Measurements from ENCODE around the gene AMPH. TPM values are rescaled to one million over a fixed set of nuclear protein-coding genes. Genes with fewer than 3 reads are reported as not detected.

The AMPH gene
- total and polyA plus RNA-seq, 2 donors (not counting 1 experiment from before 2014, with no cell fraction given): 2.4 to 3.6 TPM

DNA sequence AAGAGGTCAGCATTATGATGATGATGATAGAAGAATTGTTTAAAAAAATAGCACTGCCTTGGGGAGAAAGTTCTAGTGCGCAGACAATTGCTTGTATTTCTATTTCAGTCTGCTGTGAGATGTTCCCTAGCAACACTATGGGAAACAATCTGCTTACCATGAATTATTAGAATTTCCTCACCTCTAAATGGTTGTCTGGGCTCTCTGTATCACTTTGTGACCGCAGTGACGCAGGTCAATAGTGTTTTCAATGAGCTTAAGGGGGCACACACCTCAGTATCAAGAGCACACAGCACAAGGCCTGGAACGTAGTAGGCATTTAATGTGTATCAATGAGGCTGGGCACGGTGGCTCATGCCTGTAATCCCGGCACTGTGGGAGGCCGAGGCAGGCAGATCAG, 258.9 kb downstream of the AMPH start:
- Histone ChIP-seq H3K4me3 (replicated peaks in 1 of 4; ENCODE audit: control extremely low read depth in 1 of 4, insufficient read depth in 1 of 4, low read depth in 3 of 4, low read length in 4 of 4) (no peak overlapping the region), H3K27ac (ENCODE audit: insufficient read depth, low read length) (no peak overlapping the region), H2AFZ (ENCODE audit: low read length) (no peak overlapping the region), H4K20me1 (ENCODE audit: control insufficient read depth, extremely low read depth, insufficient read depth, low read length) (no peaks in the 10 kb centered on the region), H3K9ac (ENCODE audit: insufficient read depth, low read length) (no peak overlapping the region), H3K4me2 (ENCODE audit: extremely low read depth, insufficient read depth, low read length) (no peak overlapping the region), H3K79me2 (ENCODE audit: control insufficient read depth, insufficient read depth, low read length) (no peaks in the 10 kb centered on the region), H3K9me3 (ENCODE audit: control insufficient read depth, insufficient read depth, low read depth, low read length) (no peaks in the 10 kb centered on the region), H3K4me1 (ENCODE audit: control insufficient read depth, extremely low read depth, insufficient read depth, low read length) (no peaks in the 10 kb centered on the region), H3K27me3 (ENCODE audit: control insufficient read depth, insufficient read depth, low read length) (no peaks in the 10 kb centered on the region), H3K36me3 (ENCODE audit: control insufficient read depth, insufficient read depth, low read length) (no peaks in the 10 kb centered on the region)
- TF ChIP-seq, protein P1, sequence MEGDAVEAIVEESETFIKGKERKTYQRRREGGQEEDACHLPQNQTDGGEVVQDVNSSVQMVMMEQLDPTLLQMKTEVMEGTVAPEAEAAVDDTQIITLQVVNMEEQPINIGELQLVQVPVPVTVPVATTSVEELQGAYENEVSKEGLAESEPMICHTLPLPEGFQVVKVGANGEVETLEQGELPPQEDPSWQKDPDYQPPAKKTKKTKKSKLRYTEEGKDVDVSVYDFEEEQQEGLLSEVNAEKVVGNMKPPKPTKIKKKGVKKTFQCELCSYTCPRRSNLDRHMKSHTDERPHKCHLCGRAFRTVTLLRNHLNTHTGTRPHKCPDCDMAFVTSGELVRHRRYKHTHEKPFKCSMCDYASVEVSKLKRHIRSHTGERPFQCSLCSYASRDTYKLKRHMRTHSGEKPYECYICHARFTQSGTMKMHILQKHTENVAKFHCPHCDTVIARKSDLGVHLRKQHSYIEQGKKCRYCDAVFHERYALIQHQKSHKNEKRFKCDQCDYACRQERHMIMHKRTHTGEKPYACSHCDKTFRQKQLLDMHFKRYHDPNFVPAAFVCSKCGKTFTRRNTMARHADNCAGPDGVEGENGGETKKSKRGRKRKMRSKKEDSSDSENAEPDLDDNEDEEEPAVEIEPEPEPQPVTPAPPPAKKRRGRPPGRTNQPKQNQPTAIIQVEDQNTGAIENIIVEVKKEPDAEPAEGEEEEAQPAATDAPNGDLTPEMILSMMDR (conservative IDR thresholded peaks at IDR 0.05 in 1 of 2, IDR thresholded peaks at IDR 0.05 in 1 of 2; ENCODE audit: low read depth in 1 of 2, low read length in 2 of 2): no peak
- TF ChIP-seq EZH2 (IDR thresholded peaks at IDR 0.05; ENCODE audit: low read length, missing control alignments): no peak
- no peak for DNase-seq (ENCODE audit: low read depth in 2 of 2)

DNA sequence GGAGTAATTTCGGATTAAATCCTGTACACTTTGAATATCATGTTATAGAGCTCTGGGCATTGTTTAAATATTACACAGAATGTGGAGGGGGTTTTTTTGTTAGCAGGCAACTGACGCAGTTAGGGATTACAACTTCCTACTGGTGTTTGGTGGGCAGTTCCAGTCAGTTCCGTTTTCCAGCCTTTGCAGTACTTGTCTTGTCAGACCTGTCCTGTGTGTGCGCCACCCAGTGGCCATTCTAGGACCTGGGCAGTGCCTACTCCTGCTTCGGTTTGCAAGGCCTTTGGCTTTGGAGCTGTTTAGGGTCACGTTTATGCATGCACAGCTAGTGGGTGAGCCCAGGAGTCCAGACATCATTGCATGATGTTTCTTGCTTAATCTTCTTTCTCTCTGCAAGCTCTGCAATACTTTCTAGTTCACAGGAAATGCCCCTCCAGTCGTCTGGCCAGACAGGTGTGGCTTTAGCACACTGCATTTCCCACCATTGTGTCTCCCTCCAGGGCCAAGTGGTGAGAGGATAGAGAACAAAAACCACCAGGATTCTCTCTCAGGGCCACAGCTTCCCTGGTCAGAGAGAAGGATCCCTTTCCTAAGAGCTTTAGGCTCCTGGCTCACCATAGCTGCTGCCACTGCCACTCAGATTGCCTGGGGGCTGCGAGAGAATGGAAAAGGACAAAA, 261.2 kb downstream of the AMPH start:
- H2AFZ ChIP-seq (ENCODE audit: low read length): peak overlapping the region; percentile 45
- no peak overlapping the region for H3K9ac ChIP-seq (ENCODE audit: insufficient read depth, low read length)
- H3K27me3 ChIP-seq (ENCODE audit: control insufficient read depth, insufficient read depth, low read length): no peaks in the 10 kb centered on the region
- no peak for TF ChIP-seq EZH2 (IDR thresholded peaks at IDR 0.05; ENCODE audit: low read length, missing control alignments)
- TF ChIP-seq, protein P1 (conservative IDR thresholded peaks at IDR 0.05 in 1 of 2, IDR thresholded peaks at IDR 0.05 in 1 of 2; ENCODE audit: low read depth in 1 of 2, low read length in 2 of 2): peak; percentile 61 to 98
- H4K20me1 ChIP-seq (ENCODE audit: control insufficient read depth, extremely low read depth, insufficient read depth, low read length): no peaks in the 10 kb centered on the region
- H3K36me3 ChIP-seq (ENCODE audit: control insufficient read depth, insufficient read depth, low read length): no peaks in the 10 kb centered on the region
- no peaks in the 10 kb centered on the region for H3K4me1 ChIP-seq (ENCODE audit: control insufficient read depth, extremely low read depth, insufficient read depth, low read length)
- no peaks in the 10 kb centered on the region for H3K9me3 ChIP-seq (ENCODE audit: control insufficient read depth, insufficient read depth, low read depth, low read length)
- no peak overlapping the region for H3K27ac ChIP-seq (ENCODE audit: insufficient read depth, low read length)
- H3K4me2 ChIP-seq (ENCODE audit: extremely low read depth, insufficient read depth, low read length): no peak overlapping the region
- DNase-seq (ENCODE audit: low read depth in 2 of 2): peak; percentile 40 to 84
- H3K79me2 ChIP-seq (ENCODE audit: control insufficient read depth, insufficient read depth, low read length): no peaks in the 10 kb centered on the region
- peak overlapping the region in 1 of 4 experiments; percentile 11 for H3K4me3 ChIP-seq (replicated peaks in 1 of 4; ENCODE audit: control extremely low read depth in 1 of 4, insufficient read depth in 1 of 4, low read depth in 3 of 4, low read length in 4 of 4)

DNA sequence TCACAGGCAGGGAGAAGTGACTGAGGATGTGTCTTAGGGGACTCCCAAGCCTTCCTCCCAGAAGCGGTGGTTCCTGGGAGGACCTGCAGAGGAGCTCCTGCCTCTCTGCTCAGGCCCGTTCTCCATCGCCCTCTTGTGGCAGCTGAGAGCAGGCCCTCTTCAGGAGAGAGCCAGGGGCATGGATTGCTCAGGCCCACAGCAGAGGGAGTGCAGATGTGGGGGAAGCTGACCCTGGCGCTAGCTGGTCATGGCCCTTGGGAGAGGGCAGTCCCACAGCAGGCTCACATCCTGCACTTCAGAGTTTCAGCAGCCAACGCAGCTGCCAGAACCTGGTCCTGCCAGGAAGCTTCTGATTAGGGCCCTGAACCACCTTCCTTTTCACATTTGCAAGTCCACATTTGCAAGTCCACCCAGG, 263.0 kb downstream of the AMPH start:
- peak; percentile 49 to 57 for DNase-seq (ENCODE audit: low read depth in 2 of 2)
- H2AFZ ChIP-seq (ENCODE audit: low read length): no peak overlapping the region
- TF ChIP-seq, protein P1 (conservative IDR thresholded peaks at IDR 0.05 in 1 of 2, IDR thresholded peaks at IDR 0.05 in 1 of 2; ENCODE audit: low read depth in 1 of 2, low read length in 2 of 2): peak; percentile 73 to 74
- TF ChIP-seq EZH2 (IDR thresholded peaks at IDR 0.05; ENCODE audit: low read length, missing control alignments): no peak

More for the DNA sequence above, 263.0 kb downstream of the AMPH start:
- H3K9ac ChIP-seq (ENCODE audit: insufficient read depth, low read length): no peak overlapping the region
- no peaks in the 10 kb centered on the region for H3K27me3 ChIP-seq (ENCODE audit: control insufficient read depth, insufficient read depth, low read length)
- no peaks in the 10 kb centered on the region for H3K9me3 ChIP-seq (ENCODE audit: control insufficient read depth, insufficient read depth, low read depth, low read length)
- H3K27ac ChIP-seq (ENCODE audit: insufficient read depth, low read length): no peak overlapping the region
- H3K4me3 ChIP-seq (replicated peaks in 1 of 4; ENCODE audit: control extremely low read depth in 1 of 4, insufficient read depth in 1 of 4, low read depth in 3 of 4, low read length in 4 of 4): no peak overlapping the region
- H3K4me2 ChIP-seq (ENCODE audit: extremely low read depth, insufficient read depth, low read length): no peak overlapping the region
- no peaks in the 10 kb centered on the region for H3K36me3 ChIP-seq (ENCODE audit: control insufficient read depth, insufficient read depth, low read length)
- no peaks in the 10 kb centered on the region for H3K79me2 ChIP-seq (ENCODE audit: control insufficient read depth, insufficient read depth, low read length)
- no peaks in the 10 kb centered on the region for H3K4me1 ChIP-seq (ENCODE audit: control insufficient read depth, extremely low read depth, insufficient read depth, low read length)
- no peaks in the 10 kb centered on the region for H4K20me1 ChIP-seq (ENCODE audit: control insufficient read depth, extremely low read depth, insufficient read depth, low read length)
